ENCODE measurements around the gene CABS1.

The CABS1 gene

GRCh38 chr4:70359115-70359661, 24.4 kb downstream of the CABS1 start:
- Mint-ChIP-seq H3K4me3 (no peak overlapping the region), H3K4me1 (no peaks in the 10 kb centered on the region), H3K36me3 (no peaks in the 10 kb centered on the region), H3K27me3 (no peaks in the 10 kb centered on the region), H3K27ac (no peak overlapping the region), H3K9me3 (no peaks in the 10 kb centered on the region)
- DNase-seq: no peak
- CTCF ChIA-PET: no interaction called here

GRCh38 chr4:70360460-70360859, 25.7 kb downstream of the CABS1 start, which contains the start of gene SMR3A:
Gene SMR3A (plus strand): TSS chr4:70360760. CDS start chr4:70362116, 1,356 bp downstream.
- Mint-ChIP-seq H3K9me3 (no peaks in the 10 kb centered on the region), H3K4me1 (no peaks in the 10 kb centered on the region)

GRCh38 chr4:70364002-70364401, 29.2 kb downstream of the CABS1 start:
- CTCF ChIA-PET: no interaction called here
- no peaks in the 10 kb centered on the region for H3K4me1 Mint-ChIP-seq
- no peaks in the 10 kb centered on the region for H3K36me3 Mint-ChIP-seq
- H3K9me3 Mint-ChIP-seq: no peaks in the 10 kb centered on the region
- no peak overlapping the region for H3K4me3 Mint-ChIP-seq
- H3K27me3 Mint-ChIP-seq: no peaks in the 10 kb centered on the region
- no peak for DNase-seq
- no peak overlapping the region for H3K27ac Mint-ChIP-seq

More at GRCh38 chr4:70360460-70360859, 25.7 kb downstream of the CABS1 start, which contains the start of gene SMR3A:
- no peak within 1 kb of the TSS for H3K27ac Mint-ChIP-seq
- no peak for DNase-seq
- CTCF ChIA-PET: no interaction called here
- no peaks in the 10 kb centered on the region for H3K27me3 Mint-ChIP-seq
- no peak within 1 kb of the TSS for H3K4me3 Mint-ChIP-seq
- no peaks in the 10 kb centered on the region for H3K36me3 Mint-ChIP-seq

- Mint-ChIP-seq H3K4me1 (no peaks in the 10 kb centered on the region), H3K9me3 (no peaks in the 10 kb centered on the region), H3K36me3 (no peaks in the 10 kb centered on the region), H3K4me3 (no peak overlapping the region), H3K27ac (no peak overlapping the region), H3K27me3 (no peaks in the 10 kb centered on the region)
- DNase-seq: no peak
- CTCF ChIA-PET: no interaction called here
Measured at GRCh38 chr4:70365479-70365878, 30.7 kb downstream of the CABS1 start.

GRCh38 chr4:70367813-70368212, 33.0 kb downstream of the CABS1 start:
- no peaks in the 10 kb centered on the region for H3K9me3 Mint-ChIP-seq
- no peaks in the 10 kb centered on the region for H3K27me3 Mint-ChIP-seq
- no peak for DNase-seq
- no peak overlapping the region for H3K27ac Mint-ChIP-seq
- no peaks in the 10 kb centered on the region for H3K4me1 Mint-ChIP-seq
- H3K36me3 Mint-ChIP-seq: no peaks in the 10 kb centered on the region
- CTCF ChIA-PET: no interaction called here
- no peak overlapping the region for H3K4me3 Mint-ChIP-seq

- CTCF ChIA-PET: no interaction called here
- Mint-ChIP-seq H3K36me3 (no peaks in the 10 kb centered on the region), H3K27me3 (no peaks in the 10 kb centered on the region), H3K27ac (no peak overlapping the region), H3K9me3 (no peaks in the 10 kb centered on the region), H3K4me3 (no peak overlapping the region), H3K4me1 (no peaks in the 10 kb centered on the region)
- DNase-seq: no peak
Measured at GRCh38 chr4:70371987-70372386, 37.2 kb downstream of the CABS1 start.

- CTCF ChIA-PET: no interaction called here
- no peak overlapping the region for H3K27ac Mint-ChIP-seq
- H3K4me3 Mint-ChIP-seq: no peak overlapping the region
- H3K4me1 Mint-ChIP-seq: no peaks in the 10 kb centered on the region
- DNase-seq: no peak
- no peaks in the 10 kb centered on the region for H3K9me3 Mint-ChIP-seq
- no peaks in the 10 kb centered on the region for H3K36me3 Mint-ChIP-seq
- no peaks in the 10 kb centered on the region for H3K27me3 Mint-ChIP-seq
Measured at GRCh38 chr4:70372760-70373159, 38.0 kb downstream of the CABS1 start.

GRCh38 chr4:70380578-70380977, 45.8 kb downstream of the CABS1 start:
- Mint-ChIP-seq H3K4me1 (no peaks in the 10 kb centered on the region), H3K27me3 (no peaks in the 10 kb centered on the region)
- CTCF ChIA-PET: no interaction called here

GRCh38 chr4:70382691-70383181, 48.0 kb downstream of the CABS1 start, which contains the start of gene SMR3B:
Gene SMR3B (plus strand): TSS chr4:70383131. CDS start chr4:70384511, 1,380 bp downstream.
- CTCF ChIA-PET: no interaction called here
- H3K36me3 Mint-ChIP-seq: no peaks in the 10 kb centered on the region
- no peaks in the 10 kb centered on the region for H3K27me3 Mint-ChIP-seq
- no peak for DNase-seq
- H3K9me3 Mint-ChIP-seq: no peaks in the 10 kb centered on the region
- no peak within 1 kb of the TSS for H3K27ac Mint-ChIP-seq
- no peak within 1 kb of the TSS for H3K4me3 Mint-ChIP-seq
- H3K4me1 Mint-ChIP-seq: no peaks in the 10 kb centered on the region

More at GRCh38 chr4:70380578-70380977, 45.8 kb downstream of the CABS1 start:
- Mint-ChIP-seq H3K36me3 (no peaks in the 10 kb centered on the region), H3K4me3 (no peak overlapping the region), H3K9me3 (no peaks in the 10 kb centered on the region), H3K27ac (no peak overlapping the region)
- no peak for DNase-seq

Measured in activated naive CD4-positive, alpha-beta T cell treated with anti-CD3 and anti-CD28 coated beads, Interleukin-2, amount 10 ng/mL, durations not matched to agents 7 days and 5 days (primary cell).